ENCODE measurements around the gene B4GALNT3.

Gene B4GALNT3

DNA sequence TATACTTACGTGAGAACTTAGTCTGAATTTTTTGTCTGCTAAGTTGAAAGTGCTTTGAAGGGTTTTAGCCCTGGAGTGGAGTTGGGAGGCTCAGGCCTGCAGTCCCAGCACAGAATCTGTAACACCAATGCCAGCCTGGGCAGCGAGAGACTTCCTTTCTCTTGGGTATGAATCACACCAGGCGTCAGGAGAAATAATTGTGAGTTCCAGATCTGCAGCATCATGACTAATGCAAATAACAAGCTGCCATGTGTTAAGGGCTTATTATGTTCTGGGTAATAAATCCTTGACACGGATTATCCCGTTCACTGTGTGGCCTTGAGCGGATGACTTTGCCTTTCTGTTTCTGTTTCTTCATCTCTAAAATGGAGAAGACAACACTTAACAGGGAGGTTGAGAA lies 70.6 kb downstream of the B4GALNT3 start:
- in situ Hi-C loops (cut with HindIII; ENCODE audit: low pct_ligation_motif_present, low pct_unique_long_range_greater_than_20kb, low sequenced_read_pairs) = loop anchor here (10.0 kb wide), 1 partner anchor 96 kb away; no protein-coding TSS in a partner anchor

DNA sequence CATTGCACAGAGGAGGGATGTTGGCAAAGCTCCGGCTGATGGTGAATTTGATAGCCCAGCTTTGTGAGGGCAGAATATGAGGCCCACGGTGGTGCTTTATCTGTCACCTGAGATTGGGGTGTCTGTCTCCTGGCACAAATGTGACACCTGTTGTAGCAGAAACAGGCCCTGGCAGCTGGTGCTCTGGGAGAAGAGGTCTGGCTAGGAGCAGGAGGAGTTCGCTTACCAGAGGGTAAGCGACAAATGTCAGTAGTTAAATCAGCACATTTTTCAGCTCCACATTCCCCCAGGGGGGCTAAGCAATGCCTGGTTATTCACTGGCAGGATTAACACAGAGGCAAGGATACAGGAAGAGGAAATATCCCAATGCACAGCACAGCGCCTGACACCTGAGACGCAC lies 71.1 kb downstream of the B4GALNT3 start:
- DNase-seq = no peak
- in situ Hi-C loops (cut with HindIII; ENCODE audit: low pct_ligation_motif_present, low pct_unique_long_range_greater_than_20kb, low sequenced_read_pairs) = loop anchor here (10.0 kb wide), 1 partner anchor 96 kb away; no protein-coding TSS in a partner anchor

More for the DNA sequence above, 70.6 kb downstream of the B4GALNT3 start:
- no peak for DNase-seq

DNA sequence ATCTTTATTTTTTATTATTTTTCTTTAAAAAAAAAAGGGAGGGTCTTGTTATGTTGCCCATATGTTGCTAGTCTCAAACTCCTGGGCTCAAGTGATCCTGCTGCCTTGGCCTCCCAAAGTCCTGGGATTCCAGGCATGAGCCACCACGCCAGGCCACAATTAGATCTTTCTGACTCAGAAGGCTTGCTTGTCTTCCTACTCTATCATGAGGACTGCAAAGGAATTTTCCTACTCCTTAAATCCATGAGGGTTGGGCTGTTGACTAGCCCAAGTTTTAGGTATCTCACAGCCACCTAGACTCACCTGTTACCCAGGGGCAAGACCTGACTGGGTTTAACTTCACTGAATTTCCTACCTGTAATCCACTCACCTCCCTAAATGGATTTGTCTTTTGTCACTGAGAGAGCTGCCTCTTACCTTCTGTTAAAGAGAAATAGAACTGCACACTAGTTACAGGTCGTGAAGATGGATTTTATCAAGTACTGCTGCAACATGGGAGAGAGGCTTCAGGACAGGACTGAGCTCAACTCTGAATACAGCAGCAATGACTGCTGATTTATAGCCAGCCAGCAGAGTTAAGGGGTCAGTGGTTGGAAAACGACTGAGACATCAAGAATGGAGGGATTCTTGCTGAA lies 72.3 kb downstream of the B4GALNT3 start:
- DNase-seq = no peak
- in situ Hi-C loops (cut with HindIII; ENCODE audit: low pct_ligation_motif_present, low pct_unique_long_range_greater_than_20kb, low sequenced_read_pairs) = loop anchor here (10.0 kb wide), 1 partner anchor 97 kb away; no protein-coding TSS in a partner anchor

DNA sequence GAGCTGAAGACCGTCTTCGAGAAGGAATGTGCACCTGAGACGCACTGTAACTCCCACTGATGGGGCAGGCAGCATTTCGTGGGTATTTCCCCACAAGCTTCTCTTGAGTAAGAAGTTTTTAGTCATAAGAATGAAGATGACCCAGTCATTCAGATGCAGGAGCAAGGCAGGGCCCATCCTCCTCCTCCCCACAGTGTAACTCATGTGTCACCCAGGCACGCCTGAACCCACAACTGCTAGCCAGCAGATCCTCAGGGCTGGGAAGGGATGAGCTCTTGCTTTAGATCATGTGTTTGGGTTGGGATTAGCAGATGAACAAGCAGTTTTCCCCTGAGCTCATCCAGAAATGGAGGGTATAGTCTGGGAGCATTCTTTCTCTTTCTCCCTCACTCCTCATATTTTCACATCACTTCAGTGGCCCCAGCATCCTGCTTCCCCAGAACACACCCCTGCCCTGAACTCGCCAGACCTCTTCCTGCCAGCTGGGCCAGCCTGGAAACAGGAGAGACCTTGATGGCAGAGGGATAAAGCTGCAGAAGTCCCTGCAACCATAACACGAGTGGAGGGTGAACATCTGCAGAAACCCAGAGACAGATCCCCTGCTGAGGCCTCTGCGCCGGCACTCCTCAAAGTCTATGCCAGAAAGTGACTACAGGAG lies 73.3 kb downstream of the B4GALNT3 start:
- in situ Hi-C loops (cut with HindIII; ENCODE audit: low pct_ligation_motif_present, low pct_unique_long_range_greater_than_20kb, low sequenced_read_pairs) = loop anchor here (10.0 kb wide), 1 partner anchor 98 kb away; no protein-coding TSS in a partner anchor
- no peak for DNase-seq

DNA sequence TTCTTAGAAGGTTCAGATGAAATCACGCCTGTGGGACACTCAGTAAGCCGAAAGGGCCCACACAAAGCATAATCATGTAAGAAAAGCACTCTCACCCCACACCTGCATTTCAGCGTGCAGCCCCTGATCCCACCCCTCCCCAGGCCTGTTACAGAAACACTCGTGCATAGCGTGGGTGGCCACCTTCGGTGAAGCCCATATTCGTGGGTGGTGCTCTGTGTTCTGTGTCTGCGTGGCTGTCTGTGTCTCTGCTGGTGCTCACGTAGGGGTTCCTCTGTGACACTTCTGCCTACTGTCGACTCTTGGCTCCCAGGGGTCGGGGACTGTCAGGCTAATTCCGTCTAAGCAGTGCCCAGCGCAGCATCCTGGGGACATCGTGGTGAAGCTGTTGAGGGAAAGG lies 74.0 kb downstream of the B4GALNT3 start:
- in situ Hi-C loops (cut with HindIII; ENCODE audit: low pct_ligation_motif_present, low pct_unique_long_range_greater_than_20kb, low sequenced_read_pairs) = loop anchor here (10.0 kb wide), 1 partner anchor 99 kb away; no protein-coding TSS in a partner anchor
- DNase-seq = no peak

DNA sequence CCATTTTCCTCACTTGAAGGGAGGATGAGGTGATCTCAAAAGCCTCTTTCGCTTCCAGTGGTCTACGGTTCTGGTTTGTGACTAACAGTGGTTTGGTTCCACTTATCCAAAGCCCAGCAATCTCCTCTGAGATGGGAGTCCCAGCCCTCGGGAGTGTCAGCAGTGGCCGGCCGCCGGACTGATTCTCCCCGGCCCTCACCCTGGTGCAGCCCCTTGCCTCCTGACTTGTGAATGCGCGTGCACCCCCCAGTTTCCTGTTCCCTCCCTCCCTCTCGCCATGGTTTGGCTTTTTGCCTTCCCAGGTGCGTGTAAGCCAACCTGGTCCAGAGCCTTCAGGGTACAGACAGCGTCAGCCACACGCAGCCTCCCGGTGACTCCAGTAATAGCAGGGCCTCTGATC lies 74.5 kb downstream of the B4GALNT3 start:
- in situ Hi-C loops (cut with HindIII; ENCODE audit: low pct_ligation_motif_present, low pct_unique_long_range_greater_than_20kb, low sequenced_read_pairs) = loop anchor here (10.0 kb wide), 1 partner anchor 99 kb away; no protein-coding TSS in a partner anchor
- no peak for DNase-seq

DNA sequence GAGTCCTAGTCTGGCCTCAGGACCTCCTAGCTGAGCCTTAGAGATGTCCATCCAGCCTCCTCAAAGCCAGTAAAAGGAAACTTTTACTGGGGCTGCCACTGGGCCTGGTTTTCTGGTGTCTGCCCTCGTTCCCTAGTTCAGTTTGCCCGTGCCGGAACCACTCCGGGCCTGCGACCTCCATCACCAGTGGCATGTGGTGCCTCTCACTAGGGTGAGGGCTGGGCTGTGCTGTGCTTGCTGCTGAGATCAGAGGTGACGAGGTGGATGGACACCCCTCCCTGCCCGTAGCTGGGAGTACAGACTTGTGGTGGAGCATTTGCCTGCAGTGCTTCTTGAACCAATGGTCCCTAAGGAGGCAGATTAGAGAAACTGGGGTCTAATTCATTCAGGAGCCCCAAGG lies 75.7 kb downstream of the B4GALNT3 start:
- no peak for DNase-seq
- in situ Hi-C loops (cut with HindIII; ENCODE audit: low pct_ligation_motif_present, low pct_unique_long_range_greater_than_20kb, low sequenced_read_pairs) = loop anchor here (10.0 kb wide), 1 partner anchor 101 kb away; no protein-coding TSS in a partner anchor

DNA sequence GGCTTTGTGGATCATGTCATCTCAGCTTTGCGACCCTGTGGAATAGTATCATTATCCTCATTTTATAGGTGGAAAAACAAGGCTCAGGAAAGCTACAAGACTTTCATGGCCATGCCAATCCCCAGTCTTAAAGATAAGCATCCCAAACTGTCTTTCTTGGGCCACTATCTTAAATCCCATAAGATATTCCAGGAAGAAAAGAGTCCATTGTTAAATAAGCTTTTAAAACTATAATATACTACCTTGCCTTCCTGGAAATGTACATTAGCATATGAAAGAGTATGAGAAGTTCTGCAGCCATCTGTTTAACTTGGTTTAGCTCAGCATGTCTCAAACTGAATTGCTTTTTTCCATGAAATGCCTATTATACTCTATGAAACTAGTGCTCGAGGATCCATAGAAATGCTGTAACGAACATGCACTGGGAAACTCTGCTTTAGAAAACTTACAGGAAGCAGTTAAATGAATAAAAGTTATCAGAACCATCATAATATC lies 77.1 kb downstream of the B4GALNT3 start:
- in situ Hi-C loops (cut with HindIII; ENCODE audit: low pct_ligation_motif_present, low pct_unique_long_range_greater_than_20kb, low sequenced_read_pairs) = loop anchor here (10.0 kb wide), 1 partner anchor 102 kb away; no protein-coding TSS in a partner anchor
- no peak for DNase-seq

DNA sequence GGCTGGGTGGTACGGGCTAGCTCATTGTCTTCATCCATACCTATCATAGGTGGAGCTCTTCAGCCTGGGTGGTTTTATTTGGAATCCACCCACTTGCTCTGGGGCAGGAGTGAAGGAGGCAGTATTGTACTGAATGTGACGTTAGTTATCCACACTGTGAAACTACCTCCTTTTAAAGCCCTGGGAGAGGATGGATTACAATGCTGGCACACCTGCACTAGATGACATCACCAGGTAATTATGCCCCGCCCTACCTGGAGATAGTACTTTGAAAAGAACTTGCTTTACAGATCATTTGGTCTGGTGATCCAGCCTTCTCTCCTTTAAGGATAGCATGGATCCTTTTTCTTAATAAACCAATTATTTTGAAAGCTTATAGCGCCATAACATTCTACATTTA lies 78.0 kb downstream of the B4GALNT3 start:
- in situ Hi-C loops (cut with HindIII; ENCODE audit: low pct_ligation_motif_present, low pct_unique_long_range_greater_than_20kb, low sequenced_read_pairs) = loop anchor here (10.0 kb wide), 1 partner anchor 103 kb away; no protein-coding TSS in a partner anchor
- no peak for DNase-seq

DNA sequence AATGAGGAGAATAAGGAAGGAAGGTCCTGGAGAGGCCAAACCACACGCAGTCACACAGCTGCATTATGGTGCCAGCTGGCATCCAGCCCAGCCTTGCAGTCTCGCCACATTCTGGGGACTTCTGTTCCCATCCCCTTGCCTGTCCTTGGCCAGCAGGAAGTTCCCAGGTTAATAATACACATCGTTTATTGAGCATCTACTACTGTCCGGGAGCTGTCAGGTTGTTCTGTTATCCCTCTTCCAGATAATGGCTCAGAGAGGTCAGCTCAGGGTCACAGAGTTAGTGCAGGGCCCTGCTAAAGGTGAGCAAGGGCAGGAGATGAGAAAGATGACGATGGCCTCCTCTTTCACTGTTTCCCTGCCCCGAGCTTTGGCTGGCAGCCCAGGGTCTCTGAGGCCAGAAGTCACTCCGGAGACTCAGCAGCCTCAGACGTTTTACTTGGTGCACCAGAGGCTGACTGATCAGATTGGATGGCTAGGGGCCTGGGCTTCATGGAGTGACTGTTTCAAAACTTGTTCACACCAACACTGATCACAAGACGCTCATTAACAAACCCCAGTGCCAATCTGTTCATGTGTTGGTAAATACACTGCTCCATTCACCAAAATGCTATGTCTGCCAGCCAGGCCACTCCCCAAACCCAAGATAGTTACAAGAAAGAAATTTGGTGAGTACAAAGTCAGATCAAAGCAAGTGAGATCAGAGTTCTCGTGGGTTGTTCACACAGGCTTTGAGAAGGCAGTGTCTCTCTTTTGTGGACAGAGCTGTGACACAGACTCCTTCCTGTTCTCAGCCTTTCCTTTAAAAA lies 79.2 kb downstream of the B4GALNT3 start:
- in situ Hi-C loops (cut with HindIII; ENCODE audit: low pct_ligation_motif_present, low pct_unique_long_range_greater_than_20kb, low sequenced_read_pairs) = loop anchor here (10.0 kb wide), 1 partner anchor 104 kb away; no protein-coding TSS in a partner anchor

DNA sequence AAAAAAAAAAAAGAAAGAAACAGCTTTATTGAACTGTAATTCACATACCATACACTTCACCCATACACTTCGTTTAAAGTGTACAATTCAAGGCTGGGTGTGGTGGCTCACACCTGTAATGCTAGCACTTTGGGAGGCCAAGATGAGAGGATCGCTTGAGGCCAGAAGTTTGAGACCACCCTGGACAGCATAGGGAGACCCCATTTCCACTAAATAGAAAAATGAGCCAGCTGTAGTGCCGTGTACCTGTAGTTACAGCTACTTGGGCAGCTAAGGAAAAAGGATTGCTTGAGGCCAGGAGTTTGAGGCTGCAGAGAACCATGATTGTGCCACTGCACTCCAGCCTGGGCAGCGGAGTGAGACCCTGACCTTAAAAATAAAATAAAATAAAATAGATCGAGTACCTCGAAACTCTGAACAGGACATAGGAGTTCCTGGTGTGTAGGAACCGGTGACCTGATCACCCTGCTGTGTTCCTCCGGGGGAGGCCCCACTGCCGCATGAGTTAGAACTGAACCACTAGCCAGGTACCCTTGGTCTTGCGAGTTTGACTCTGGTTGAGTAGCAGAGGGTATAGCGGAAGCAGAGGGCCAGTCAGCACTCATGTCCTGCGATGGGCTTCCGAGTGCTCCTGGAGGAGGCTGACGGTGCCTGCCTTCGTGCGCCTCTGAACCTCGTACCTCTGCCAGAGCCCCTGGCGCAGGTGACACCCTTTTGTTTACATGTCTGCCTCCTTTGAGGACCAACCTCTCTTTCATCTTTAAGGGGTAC lies 80.0 kb downstream of the B4GALNT3 start:
- in situ Hi-C loops (cut with HindIII; ENCODE audit: low pct_ligation_motif_present, low pct_unique_long_range_greater_than_20kb, low sequenced_read_pairs) = loop anchor here (10.0 kb wide), 1 partner anchor 105 kb away; no protein-coding TSS in a partner anchor
- DNase-seq = no peak

More for the DNA sequence above, 79.2 kb downstream of the B4GALNT3 start:
- DNase-seq = peak; percentile 42

DNA sequence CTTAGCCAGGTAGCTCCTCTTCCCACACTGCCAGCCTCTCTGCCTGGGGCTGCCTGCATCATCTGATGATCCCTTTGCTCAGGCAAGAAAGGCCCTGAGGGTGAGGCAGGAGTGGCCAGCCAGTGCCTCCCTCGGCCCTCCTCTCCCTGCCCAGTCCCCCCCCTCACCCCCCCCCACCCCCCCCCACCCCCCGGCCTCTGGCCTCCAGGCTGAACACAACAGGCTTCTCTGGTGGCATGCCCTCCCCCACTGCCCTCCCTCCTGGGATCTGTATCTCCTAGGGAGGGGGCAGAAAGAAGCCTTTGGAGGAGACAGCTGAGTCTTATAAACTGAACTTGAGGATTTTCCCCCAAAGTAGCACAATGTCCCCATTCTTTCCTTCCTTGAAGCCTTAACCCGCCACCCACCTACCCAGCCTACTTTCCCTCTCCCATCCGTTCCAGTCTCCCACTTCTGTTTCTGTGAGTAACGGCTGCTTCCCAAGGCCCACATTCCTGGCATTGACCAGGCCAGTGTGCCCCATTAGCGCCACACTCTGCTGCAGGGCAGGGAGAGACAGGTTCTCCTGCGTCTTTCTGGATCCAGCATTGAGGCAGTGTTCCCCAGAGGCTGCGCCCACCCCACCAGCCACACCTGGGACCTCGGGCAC lies 82.1 kb downstream of the B4GALNT3 start:
- in situ Hi-C loops (cut with HindIII; ENCODE audit: low pct_ligation_motif_present, low pct_unique_long_range_greater_than_20kb, low sequenced_read_pairs) = no loop called here
- no peak for DNase-seq

DNA sequence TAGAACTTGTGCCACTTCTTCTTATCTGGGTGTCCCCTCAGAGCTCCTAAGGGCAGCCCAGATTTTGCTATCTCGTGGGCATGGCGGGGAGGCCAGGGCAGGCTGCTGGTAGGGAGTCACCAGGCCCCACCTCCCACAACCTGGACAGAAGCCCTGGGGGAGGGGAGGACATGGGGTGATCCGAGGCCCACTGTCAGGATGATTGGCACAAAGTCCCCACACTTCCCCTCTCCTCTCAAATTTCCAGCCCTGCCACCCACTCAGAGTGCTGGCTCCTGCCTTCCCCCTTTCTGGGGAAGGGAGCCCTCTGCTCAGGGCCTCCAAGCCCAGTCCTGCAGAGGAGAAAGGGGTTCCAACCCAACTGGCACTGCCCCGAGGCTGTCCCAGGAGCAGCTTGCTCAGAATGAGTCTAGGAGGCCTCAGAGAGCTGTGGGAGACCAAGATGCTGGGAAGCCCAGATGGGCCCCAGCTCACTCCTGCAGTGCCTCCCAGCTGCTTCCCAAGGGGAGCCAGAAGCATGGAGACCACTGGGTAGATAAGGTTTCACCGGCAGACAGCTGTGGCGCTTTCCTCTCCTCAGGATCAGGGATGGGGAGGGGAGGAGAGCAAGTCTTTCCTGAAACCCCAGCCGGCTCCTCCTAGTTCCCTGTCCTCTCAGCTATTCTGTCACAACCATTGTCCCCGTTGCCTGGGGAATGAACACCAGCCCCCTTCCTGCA lies 82.8 kb downstream of the B4GALNT3 start:
- in situ Hi-C loops (cut with HindIII; ENCODE audit: low pct_ligation_motif_present, low pct_unique_long_range_greater_than_20kb, low sequenced_read_pairs) = no loop called here
- no peak for DNase-seq

DNA sequence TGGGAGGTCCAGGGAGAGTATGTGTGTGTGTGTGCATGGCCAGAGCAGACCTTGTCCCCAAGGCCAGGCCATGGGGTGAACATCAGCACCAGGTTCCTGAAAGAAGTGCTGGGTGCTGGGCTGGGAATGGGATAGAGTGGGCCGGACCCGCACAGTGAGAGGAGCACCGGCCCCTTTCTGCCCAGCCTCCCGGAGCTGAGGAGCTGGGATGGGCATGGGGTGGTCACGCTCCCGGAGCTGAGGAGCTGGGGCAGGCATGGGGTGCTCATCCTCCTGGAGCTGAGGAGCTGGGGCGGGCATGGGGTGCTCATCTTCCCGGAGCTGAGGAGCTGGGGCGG lies 83.3 kb downstream of the B4GALNT3 start:
- in situ Hi-C loops (cut with HindIII; ENCODE audit: low pct_ligation_motif_present, low pct_unique_long_range_greater_than_20kb, low sequenced_read_pairs) = no loop called here
- no peak for DNase-seq

DNA sequence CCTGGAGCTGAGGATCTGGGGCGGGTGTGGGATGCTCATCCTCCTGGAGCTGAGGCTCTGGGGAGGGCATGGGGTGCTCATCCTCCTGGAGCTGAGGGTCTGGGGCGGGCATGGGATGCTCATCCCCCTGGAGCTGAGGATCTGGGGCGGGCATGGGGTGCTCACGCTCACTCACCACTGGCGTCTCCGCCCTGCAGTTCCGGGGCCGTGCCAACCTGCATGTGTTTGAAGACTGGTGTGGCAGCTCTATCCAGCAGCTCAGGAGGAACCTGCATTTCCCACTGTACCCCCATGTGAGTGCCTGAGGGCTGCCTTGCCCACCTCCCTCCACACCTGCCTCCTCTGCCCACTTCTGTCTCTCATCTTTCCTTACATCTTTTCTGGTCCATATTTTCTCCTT lies 84.4 kb downstream of the B4GALNT3 start:
- no peak for DNase-seq
- in situ Hi-C loops (cut with HindIII; ENCODE audit: low pct_ligation_motif_present, low pct_unique_long_range_greater_than_20kb, low sequenced_read_pairs) = no loop called here

DNA sequence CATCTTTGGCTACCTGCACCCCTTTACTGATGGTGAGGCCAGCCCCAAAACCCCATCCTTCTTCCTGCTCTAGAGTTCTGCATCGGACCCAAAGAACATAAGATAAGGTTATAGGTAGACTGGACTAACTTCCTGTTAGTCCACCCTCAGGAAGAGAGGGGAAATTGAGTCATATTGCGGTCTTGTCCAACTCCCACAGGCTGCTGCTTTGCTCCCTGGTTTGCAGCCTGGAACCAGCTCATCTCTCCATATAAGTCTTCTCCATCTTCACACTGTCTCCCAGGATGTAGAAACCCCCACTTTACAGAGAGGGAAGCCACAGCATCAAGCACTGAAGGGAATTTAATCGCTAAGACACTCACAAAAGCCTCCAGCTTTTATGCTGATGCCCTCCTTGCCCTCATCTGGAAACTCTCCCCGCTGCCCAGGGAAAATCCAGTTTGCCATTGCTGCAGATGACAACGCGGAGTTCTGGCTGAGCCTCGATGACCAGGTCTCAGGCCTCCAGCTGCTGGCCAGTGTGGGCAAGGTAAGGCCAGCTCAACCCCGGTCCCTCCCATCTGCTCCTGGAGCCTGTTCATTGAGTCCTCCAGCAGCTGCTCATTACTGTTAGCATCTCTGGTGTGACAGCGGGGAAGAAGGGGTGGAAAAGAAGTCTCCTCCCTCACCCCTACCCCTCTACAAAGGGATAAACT lies 85.3 kb downstream of the B4GALNT3 start:
- in situ Hi-C loops (cut with HindIII; ENCODE audit: low pct_ligation_motif_present, low pct_unique_long_range_greater_than_20kb, low sequenced_read_pairs) = no loop called here
- DNase-seq = no peak

DNA sequence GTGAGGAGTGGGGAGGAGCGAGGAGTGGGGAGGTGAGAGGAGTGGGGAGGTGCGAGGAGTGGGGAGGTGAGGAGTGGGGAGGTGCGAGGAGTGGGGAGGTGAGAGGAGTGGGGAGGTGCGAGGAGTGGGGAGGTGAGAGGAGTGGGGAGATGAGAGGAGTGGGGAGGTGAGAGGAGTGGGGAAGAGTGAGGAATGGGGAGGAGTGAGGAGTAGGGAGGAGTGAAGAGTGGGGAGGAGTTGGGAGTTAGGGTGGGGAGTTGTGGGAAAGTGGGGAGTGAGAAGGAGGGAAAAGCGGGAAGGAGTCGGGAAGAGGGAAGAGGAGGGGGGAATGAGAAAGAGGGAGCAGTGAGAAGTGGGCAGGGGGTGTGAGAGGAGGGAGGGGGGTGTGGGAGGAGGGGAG lies 86.1 kb downstream of the B4GALNT3 start:
- in situ Hi-C loops (cut with HindIII; ENCODE audit: low pct_ligation_motif_present, low pct_unique_long_range_greater_than_20kb, low sequenced_read_pairs) = no loop called here
- no peak for DNase-seq
